GM21723 (cell line): Measurements from ENCODE around the gene RC3H1.
"Not testable (repeated sequence)": the region's sequence is repeated elsewhere in the genome, so short reads cannot be mapped to it uniquely, and the experiment has no call there.

ENCODE experiments used
- ATAC-seq: cut with Tn5 transposase; IDR thresholded peaks from one replicate; pipeline ENCODE4 v1.9.1; 2021; ENCODE audit warnings: mild to moderate bottlenecking, moderate library complexity; ENCODE audit not compliant: unreplicated experiment

Gene RC3H1

DNA sequence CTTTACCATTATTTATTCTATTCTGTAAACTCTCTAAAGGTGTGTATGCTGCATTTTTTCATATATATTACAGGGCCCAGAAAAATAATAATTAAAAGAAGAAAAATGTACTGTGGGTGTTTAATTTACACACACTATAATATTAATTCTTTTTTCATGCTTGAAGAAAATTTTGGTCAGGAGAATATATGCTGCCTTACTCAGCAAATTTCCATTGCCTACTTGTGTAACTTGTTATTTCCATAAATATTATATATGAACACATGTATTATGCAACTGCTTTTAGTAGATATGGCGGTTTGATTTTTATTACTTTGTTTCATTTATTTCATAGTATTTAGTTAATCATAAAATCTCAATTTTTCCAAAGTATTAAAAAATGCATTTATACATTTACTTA lies 58.7 kb downstream of the RC3H1 start:
- no peak for ATAC-seq

DNA sequence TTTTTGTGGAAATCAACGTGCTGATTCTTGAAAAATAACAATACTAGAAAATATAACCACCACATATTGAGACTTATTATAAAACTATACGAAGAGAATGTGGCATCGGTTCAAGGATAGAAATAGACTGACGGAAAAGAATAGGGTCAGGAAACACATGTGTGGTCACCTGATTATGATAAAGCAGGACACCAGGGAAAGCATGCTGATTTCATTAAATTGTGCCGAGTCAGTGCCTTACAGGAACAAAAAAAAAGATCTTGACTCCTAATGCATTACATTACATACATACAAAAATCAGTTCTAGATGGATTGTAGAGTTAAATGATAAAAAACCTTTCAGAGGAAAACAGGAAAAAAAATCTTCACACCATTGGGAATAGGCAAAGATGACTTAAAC lies 61.5 kb downstream of the RC3H1 start:
- no peak for ATAC-seq

DNA sequence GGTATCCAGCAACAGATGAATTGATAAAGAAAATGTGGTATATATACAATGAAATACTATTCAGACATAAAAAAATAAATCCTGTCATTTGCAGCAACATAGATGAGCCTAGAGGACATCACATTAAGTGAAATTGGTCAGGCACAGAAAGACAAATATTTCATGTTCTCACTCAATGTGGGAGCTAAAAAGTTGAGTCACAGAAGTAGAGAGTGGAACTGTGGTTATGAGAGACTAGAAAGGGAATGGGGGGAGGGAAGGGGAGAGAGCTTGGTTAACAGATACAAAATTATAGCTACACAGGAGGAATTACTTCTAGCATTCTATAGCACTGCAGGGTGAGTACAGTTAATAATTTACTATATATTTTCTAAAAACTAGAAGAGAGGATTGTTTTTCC lies 68.0 kb downstream of the RC3H1 start:
- ATAC-seq: no peak

DNA sequence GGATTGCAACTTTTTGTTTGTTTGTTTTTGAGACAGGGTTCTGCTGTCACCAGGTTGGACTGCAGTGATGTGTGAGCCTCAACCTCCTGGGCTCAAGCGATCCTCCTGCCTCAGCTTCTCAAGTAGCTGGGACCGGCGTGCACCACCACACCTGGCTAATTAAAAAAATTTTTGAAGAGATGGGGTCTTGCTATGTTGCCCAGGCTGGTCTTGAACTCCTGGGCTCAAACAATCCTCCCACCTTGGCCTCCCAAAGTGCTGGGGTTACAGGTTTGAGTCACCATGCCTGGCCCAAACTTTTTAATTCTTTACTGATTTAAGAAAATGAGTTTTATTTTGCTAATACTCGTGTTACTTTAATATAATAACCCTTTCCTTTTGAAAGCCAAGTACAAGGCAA lies 73.6 kb downstream of the RC3H1 start:
- ATAC-seq: no peak

DNA sequence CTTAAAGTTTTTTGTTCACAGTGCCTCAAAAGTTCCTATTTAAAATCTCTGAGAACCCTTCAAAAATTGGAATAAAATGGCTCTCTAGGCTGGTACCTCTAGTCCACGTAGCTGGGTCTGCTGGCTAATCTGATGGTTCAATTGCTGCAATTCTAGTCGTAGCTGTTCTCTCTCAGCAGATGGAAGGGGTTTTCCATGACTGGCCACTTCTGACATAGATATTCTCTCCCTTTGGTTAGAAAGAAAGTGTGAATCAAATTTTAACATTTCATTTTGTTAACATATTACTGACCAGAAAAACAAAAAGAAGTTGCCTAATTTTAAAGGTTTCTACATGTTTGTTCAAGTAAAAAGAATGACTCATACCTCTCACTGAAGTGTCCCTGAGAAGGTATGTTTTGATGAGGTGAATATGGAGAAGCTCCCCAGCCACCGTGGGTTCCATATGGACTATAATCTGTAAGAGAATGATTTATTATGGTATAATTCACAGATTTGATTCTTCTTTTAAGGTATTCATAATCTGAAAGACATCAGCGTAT lies 75.7 kb downstream of the RC3H1 start:
- ATAC-seq: no peak

DNA sequence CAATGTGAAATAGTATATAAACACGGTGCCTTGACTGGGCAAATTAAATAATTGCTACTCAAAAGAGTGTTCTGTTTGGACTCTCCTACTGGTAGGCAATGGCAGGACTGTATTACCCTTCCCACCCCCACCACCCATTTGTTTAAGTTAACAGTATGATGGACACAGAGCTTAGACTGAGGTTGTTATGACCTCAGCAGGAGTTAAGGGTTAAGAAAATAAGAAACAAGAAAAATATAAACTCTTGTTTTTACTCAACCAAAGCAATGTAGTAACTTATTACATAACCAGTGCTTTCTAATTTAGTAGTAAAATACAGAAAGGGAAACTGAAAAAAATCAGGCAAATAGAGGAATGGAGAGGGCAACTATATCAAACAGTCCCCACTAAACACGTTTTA lies 85.1 kb downstream of the RC3H1 start:
- ATAC-seq: no peak

DNA sequence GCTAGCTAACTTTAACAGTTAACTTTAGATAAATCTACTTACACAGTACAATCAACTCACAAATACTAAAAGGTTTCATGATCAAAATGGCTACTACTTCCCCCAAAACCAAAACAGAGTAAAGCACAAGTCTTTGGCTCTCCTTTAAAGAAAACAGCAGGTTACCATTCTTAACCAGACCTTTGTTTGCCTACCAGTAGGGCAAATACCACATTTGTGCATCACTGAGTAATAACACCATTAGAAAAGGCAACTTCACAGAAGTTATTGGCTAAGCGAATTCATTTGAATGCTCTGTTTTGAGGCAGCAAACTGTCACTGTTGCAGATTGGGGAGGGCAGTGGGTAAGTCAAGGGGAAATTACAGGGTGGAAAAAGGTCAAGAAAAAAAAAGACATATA lies 87.7 kb downstream of the RC3H1 start:
- no peak for ATAC-seq

DNA sequence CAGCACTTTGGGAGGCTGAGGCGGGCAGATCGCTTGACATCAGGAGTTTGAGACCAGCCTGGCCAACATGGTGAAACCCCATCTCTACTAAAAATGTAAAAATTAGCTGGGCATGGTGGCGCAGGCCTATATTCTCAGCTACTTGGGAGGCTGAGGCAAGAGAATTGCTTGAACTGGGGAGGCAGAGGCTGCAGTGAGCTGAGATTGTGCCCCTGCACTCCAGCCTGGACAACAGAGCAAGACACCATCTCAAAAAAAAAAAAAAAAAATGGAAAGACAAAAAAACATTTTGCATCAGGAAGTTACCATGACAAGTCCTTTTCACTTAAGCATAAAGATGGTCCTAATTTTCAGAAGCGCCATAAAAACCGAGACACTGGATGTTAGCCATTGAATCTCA lies 91.6 kb downstream of the RC3H1 start:
- not testable (repeated sequence) for ATAC-seq

DNA sequence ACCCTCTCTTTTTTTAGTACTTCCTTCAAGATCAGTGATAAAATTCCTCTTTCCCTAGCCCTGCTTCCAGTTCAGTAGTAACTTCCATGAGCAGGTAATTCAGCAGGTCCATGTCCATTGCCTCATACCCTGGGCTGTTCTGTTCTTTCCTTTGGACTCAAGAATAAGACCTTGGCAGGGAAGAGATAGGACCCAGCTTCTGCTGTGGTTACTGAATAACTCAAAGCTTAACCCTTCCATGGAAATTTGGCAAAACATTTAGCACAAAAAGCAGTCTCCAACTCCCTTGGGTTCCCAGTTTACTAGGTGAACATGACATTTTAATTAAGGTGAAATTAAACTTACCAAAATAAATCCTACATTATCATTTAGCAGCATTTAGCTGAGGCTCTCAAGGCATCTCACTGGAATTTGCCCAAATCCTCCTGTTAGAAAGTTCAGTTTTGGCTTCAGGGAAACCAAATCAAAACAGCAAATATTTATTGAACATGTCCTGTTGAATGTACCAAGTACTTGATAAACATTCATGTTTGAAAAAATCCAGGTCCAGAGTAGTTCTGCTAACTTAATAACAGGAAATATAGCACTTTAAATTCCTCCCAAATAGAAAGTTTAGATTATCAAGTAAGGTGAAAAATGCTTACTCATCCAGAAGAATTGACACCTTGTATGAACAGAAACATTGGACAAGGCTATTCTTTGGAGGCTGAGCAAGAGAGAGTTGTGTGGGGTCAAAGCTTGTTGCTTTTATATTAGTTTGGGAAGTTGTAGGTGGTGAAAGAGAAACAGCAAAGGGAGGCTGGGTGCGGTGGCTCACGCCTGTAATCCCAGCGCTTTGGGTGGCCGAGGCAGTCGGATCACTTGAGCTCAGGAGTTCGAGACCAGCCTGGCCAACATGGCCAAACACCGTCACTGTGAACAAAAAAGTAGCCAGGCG lies 96.6 kb downstream of the RC3H1 start:
- ATAC-seq: no peak

DNA sequence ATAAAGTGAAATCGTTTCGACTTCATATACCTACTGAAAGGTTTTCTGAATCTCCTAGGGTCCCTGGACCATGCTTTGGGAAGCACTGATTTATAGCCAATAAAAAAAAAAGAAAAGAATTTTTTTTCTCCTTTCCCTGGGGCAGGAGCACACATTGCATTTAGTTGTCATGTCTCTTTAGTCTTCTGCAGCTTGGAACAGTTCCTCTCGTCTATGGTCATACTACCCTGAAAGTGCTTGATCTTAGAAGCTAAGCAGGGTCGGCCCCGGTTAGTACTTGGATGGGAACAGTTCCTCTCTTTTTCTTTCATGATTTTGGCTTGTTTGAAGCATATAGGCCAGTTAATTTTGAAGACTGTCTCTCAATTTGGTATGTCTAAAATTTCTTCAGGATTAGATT lies 101.3 kb downstream of the RC3H1 start:
- no peak for ATAC-seq

DNA sequence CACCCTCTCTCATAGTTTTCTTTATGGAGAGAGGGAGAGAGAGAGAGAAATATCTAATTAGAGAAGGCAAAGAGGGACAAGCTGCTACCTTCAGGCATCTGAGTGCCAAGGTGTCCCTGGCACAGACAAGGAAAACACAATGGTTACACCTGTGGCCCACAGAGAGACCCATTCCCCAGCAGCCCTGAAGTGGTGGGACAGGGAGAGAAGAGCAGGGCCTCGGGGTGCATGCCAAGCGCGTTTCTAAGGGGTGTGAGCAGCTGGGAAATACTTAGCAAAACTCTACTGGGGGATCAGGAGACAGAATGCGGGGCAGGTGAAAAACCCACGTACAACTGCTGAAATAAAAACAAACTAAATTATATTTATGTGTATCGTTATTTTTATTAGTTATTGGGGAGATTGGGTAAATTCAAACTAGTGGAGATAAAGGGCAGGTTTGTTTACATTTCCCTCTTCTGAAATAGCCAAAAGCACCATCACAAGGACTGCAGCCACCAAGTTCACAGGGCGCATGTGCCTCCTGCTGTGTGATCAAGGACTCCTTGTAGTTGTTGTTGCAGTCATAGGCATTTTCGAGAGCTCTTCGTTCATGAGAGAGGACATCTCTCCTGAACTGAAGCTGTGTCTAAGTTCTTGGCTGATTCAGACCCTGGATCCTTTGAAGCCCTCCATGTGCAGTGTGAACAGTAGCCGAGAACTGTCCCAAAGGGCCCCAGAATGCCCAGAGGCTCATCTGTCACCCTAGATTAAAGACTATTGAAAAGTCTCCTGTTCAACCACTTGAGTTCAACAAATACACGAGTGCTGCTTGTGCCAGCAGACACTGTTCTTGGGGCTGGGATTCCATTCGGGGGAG lies 104.3 kb downstream of the RC3H1 start:
- ATAC-seq: no peak

DNA sequence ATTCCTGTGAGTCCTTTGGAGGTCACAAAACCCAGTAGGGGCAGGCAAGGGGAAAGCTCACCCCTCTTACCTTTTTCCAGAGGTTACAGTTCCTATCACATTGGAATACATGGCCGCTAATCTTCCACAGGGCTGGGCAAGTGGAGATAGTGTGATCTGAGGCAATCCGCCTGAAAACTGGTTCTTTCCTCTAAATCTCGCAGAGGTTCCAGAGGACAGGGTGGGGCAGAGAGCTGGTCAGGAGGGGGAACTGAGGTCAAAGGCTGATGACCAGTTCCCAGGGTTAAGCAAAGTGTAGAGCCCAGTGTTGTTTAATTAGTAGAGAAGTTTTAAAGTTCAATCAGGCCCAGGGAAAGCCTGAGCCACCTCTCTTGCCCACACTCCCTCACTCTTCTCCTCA lies 105.0 kb downstream of the RC3H1 start, which contains the start of gene SERPINC1:
Gene SERPINC1, minus strand, starts transcription at position 179 of the 400 bp plus-strand sequence. Its CDS starts 68 bp downstream, at position 111.
- no peak for ATAC-seq

DNA sequence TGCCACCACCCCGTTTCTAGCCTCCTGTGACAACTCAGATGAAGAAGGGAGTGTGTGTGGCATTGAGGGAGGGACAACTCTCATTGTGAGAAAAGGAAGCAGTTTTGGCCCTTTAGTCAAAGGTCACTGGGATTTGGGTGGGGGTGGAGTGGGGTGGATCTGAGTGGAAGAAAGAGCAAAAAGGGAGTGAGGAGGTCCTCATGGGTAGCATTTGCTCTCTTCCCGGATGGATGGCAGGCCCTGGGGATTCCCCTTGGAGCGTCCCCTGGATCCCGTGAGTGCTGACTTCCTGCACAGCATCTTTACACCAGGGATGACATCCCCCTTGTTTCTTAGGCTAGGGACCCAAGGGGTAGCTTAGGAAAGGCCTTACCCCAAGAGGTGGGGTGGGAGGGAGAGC lies 105.5 kb downstream of the RC3H1 start:
- ATAC-seq: no peak

DNA sequence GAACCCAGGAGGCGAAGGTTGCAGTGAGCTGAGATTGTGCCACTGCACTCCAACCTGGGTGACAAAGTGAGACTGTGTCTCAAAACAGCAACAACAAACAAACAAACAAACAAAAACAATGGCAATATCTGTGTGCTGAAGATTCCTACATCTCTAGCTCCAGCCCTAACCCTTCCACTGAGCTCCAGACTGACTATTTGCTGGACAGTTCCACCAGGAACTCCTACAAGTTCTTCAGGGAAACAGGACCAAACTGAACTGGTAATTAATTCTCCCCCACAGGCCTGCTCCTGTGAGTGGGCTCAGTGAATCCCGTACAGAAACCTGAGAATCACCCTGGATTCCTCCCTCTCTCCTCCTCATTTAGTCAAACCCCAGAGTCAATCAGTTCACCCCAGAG lies 106.6 kb downstream of the RC3H1 start:
- no peak for ATAC-seq

DNA sequence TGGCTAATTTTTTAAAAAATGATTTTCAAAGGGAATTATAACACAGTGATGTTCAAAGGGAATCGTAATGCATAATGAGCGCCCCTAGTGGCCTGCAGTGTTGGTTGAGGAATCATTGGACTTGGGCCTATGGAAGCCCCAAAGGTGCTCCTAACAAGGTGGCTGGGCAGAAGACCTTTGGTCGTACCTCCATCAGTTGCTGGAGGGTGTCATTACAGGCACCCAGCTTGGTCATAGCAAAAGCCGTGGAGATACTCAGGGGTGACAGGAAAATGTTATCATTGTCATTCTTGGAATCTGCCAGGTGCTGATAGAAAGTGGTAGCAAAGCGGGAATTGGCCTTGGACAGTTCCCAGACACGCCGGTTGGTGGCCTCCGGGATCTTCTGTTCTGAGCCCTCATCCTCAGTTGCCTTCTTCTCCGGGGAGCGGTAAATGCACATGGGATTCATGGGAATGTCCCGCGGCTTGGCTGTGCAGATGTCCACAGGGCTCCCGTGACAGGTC lies 107.7 kb downstream of the RC3H1 start:
- ATAC-seq: no peak

DNA sequence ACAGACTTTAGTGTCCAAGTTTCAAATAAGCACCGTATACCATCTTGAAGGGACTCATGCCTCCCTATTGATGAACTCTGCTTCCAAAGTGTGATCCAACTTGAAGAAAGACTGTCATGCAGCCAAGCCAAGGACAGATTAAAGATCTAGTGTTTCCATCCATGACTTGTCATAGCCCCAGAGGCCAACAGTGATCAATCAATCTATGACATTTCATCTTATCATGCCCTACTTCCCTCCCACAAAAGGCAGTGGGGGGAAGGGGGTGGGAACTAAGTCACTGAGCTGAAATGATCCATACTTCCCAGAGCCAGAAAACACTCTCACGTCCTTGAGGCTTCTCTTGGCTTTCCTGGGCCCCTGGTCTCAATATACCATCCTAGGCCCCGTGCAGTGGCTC lies 109.0 kb downstream of the RC3H1 start:
- ATAC-seq: no peak

DNA sequence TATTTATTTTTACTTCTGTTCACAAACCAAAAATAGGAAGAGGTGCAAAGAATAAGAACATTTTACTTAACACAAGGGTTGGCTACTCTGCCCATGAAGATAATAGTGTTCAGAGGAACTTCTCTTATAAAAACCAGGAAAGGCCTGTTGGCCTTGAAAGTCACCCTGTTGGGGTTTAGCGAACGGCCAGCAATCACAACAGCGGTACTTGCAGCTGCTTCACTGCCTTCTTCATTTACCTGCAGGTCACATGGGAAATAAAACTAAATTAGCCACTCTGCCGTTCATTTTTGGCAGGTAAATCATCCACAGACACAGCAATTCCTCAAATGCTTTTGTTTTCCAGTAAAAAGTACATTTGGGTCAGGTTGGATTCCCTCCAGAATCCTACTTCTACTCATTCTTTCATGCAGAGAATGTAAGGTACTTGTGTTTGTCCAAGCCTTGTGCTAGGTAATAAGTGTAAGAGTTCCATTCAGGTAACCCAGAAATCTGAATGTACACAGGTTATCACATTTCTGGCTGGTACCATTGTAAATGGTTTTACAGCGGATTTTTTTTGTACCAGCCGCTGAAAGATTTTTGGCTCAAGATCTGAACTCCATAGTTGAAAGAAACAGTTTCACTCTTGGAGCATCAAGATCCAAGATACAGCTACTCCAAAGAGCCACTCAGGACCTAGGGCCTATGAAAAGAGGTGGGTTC lies 118.2 kb downstream of the RC3H1 start:
- no peak for ATAC-seq

DNA sequence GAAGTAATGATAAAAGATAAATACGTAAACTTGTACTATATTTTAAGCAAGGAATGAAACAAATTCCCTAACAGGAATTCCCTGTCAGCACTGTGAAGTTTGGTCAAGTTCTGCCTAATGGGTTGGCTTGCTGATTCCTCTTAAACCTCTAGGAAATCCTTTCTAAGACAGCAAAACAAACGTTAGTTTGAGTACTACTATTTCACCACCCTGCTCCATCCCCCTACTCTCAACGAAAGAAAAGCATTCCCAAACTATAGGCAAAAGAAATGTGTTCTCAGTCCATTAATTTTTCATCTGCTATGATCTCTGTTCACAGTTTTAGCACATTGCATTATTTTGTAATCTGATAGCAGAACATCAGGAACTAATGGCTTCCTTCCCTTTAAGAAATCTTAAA lies 121.2 kb downstream of the RC3H1 start:
- ATAC-seq: no peak

DNA sequence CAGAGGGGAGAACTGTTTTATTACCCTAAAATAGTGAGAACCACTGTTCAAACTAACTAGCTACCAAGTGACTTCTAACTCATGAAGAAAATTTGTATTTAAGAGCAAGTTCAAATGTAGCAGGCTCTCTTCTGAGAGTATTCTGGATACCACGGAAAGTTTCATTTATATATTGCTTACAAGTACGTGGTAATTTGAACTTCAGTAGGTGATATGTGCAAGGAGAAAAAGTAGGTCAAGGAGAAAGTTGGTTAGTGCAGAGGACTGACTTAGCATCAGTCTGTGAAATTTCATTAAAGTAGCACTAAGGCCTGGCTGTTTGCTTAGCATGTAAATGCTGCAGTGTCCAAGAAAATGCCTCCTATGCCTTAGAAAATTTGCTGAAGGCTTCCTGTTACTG lies 121.7 kb downstream of the RC3H1 start:
- no peak for ATAC-seq

DNA sequence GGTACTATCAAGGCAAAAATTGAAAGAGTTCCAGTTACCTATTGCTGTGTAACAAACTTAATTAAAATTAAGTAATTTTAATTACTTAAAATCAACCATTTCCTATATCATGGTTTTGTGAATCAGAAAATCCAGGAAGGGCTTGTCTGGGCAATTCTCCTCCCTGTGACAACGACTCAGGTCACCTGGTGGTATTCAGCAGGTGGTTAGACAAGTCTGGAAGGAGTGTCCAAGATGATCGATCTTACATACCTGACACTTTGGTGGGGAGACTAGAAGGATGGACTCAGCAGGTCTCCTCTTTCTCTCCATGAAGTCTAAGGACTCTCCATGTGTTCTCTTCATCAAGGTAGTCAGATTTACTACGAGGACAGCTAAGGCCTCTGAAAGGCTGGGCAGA lies 128.0 kb downstream of the RC3H1 start:
- no peak for ATAC-seq

DNA sequence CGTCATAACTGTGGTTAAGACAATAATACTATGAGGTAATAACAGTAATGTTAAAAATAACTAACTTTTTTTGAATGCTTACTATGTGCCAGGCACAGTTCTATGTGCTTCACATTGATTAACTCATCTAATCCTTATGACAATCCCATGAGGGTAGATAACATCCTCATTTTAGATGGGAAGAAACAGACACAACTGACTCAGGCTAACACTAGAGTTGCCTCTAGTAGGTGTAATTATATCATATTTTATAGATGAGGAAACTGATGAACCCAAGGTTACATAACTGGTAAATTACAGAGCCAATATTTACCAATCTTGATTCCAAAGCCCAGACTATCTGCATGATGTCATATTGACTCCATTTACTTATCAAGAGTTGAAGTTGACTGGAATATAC lies 128.5 kb downstream of the RC3H1 start:
- ATAC-seq: no peak
